IMR-90 (cell line): ENCODE results near the gene ESRRB. TPM values are rescaled to one million over a fixed set of nuclear protein-coding genes. Genes with fewer than 3 reads are reported as not detected.

Experiments used
- ATAC-seq: fragments of 200-7000 bp; cut with Tn5 transposase; 2 replicates; pipeline ENCODE4 v1.9.1; 2020; ENCODE audit warnings: low read depth, mild to moderate bottlenecking, moderate library complexity
- BruUV-seq: library from RNA; stranded (reverse); fragments of 400-500 nt; replicated peaks from 2 replicates; lab custom pipeline; 2021; lab: Mats Ljungman, UMichigan
- CTCF ChIA-PET: fragments of 300-600 bp; formaldehyde crosslinking; extraction: SDS; loops from one replicate; lab custom pipeline; 2021; ENCODE audit warnings: antibody characterized with exemption; lab: Yijun Ruan, JAX
- POLR2A ChIA-PET: fragments of 300-600 bp; sonication (Branson Sonifier 250); formaldehyde crosslinking; loops from one replicate; lab custom pipeline; 2022; ENCODE audit warnings: antibody characterized with exemption; ENCODE audit not compliant: unreplicated experiment; lab: Charles Lee
- DNase-seq: peaks from one replicate; pipeline ENCODE4 v3.0.0; 2013
- H2AFZ ChIP-seq: replicated peaks from 2 replicates; pipeline ENCODE3; 2013; ENCODE audit warnings: low read length, mild to moderate bottlenecking; ENCODE audit not compliant: poor library complexity
- H2AK5ac ChIP-seq: 2 replicates; pipeline ENCODE4 v1.6.1; 2013; ENCODE audit warnings: low read depth, low read length, inconsistent platforms
- H2AK9ac ChIP-seq: replicated peaks from 2 replicates; pipeline ENCODE3; 2013; ENCODE audit warnings: mild to moderate bottlenecking, low read depth, low read length, moderate library complexity; ENCODE audit not compliant: poor library complexity
- H2BK120ac ChIP-seq: 2 replicates; pipeline ENCODE4 v1.6.1; 2013; ENCODE audit warnings: low read depth, low read length, inconsistent platforms
- H2BK15ac ChIP-seq: 3 replicates; pipeline ENCODE4 v1.6.1; 2013; ENCODE audit warnings: low read depth, low read length, inconsistent platforms
- H2BK20ac ChIP-seq: 2 replicates; pipeline ENCODE4 v1.6.1; 2013; ENCODE audit warnings: low read depth, mild to moderate bottlenecking, inconsistent platforms, low read length, moderate library complexity
- H2BK5ac ChIP-seq: 2 replicates; pipeline ENCODE4 v1.6.1; 2013; ENCODE audit warnings: mild to moderate bottlenecking, low read depth, low read length, inconsistent platforms; ENCODE audit not compliant: poor library complexity, severe bottlenecking
- H3K14ac ChIP-seq: replicated peaks from 2 replicates; pipeline ENCODE4 v1.6.1; 2013; ENCODE audit warnings: low read depth, low read length, inconsistent platforms
- H3K18ac ChIP-seq: 2 replicates; pipeline ENCODE4 v1.6.1; 2013; ENCODE audit warnings: low read depth, low read length, control low read depth
- H3K23ac ChIP-seq: 2 replicates; pipeline ENCODE4 v1.6.1; 2013; ENCODE audit warnings: low read depth, low read length, inconsistent platforms
- H3K27ac ChIP-seq: 2 replicates; pipeline ENCODE4 v1.5.1; 2013; ENCODE audit warnings: mild to moderate bottlenecking, control low read depth, low read length; ENCODE audit not compliant: insufficient read depth
- H3K27me3 ChIP-seq: 2 replicates; pipeline ENCODE4 v1.6.1; 2013; ENCODE audit warnings: low read length; ENCODE audit not compliant: control insufficient read depth, insufficient read depth
- H3K36me3 ChIP-seq: 2 replicates; pipeline ENCODE4 v1.6.1; 2013; ENCODE audit warnings: low read length, mixed read lengths; ENCODE audit not compliant: control insufficient read depth, insufficient read depth
- H3K4ac ChIP-seq: 2 replicates; pipeline ENCODE4 v1.6.1; 2013; ENCODE audit warnings: low read depth, low read length, inconsistent platforms
- H3K4me1 ChIP-seq: 2 replicates; pipeline ENCODE4 v1.6.1; 2013; ENCODE audit warnings: low read length, mixed read lengths; ENCODE audit not compliant: control insufficient read depth, insufficient read depth
- H3K4me2 ChIP-seq: 2 replicates; pipeline ENCODE4 v1.6.1; 2013; ENCODE audit warnings: low read depth, mild to moderate bottlenecking, control low read depth, low read length, moderate library complexity
- H3K4me3 ChIP-seq: 2 replicates; pipeline ENCODE4 v1.5.1; 2013; ENCODE audit warnings: low read depth, mild to moderate bottlenecking, control low read depth, low read length, moderate library complexity; ENCODE audit not compliant: insufficient read depth
- H3K56ac ChIP-seq: 2 replicates; pipeline ENCODE4 v1.6.1; 2013; ENCODE audit warnings: low read length, inconsistent platforms; ENCODE audit not compliant: insufficient read depth; ENCODE audit errors: extremely low read depth
- H3K79me1 ChIP-seq, 2 experiments: 2 replicates each; pipeline ENCODE4 v1.6.1; 2013; ENCODE audit warnings: low read length in 2 of 2, inconsistent platforms in 1 of 2, low read depth in 1 of 2
- H3K9ac ChIP-seq: 2 replicates; pipeline ENCODE4 v1.6.1; 2013; ENCODE audit warnings: low read depth, low read length, control low read depth
- H3K9me1 ChIP-seq: 2 replicates; pipeline ENCODE4 v1.6.1; 2013; ENCODE audit warnings: low read length, inconsistent platforms; ENCODE audit not compliant: insufficient read depth
- H3K9me3 ChIP-seq: 2 replicates; pipeline ENCODE4 v1.6.1; 2013; ENCODE audit warnings: low read length; ENCODE audit not compliant: control insufficient read depth, insufficient read depth
- H4K20me1 ChIP-seq: 2 replicates; pipeline ENCODE4 v1.6.1; 2013; ENCODE audit warnings: low read length, inconsistent platforms; ENCODE audit not compliant: insufficient read depth
- H4K5ac ChIP-seq: 2 replicates; pipeline ENCODE4 v1.6.1; 2013; ENCODE audit warnings: mild to moderate bottlenecking, low read depth, low read length, control low read depth
- H4K8ac ChIP-seq, 2 experiments: 2 replicates each; pipeline ENCODE4 v1.6.1; 2013; ENCODE audit warnings: low read depth in 2 of 2, low read length in 2 of 2, control low read depth in 1 of 2, inconsistent platforms in 1 of 2
- H4K91ac ChIP-seq: 2 replicates; pipeline ENCODE4 v1.6.1; 2013; ENCODE audit warnings: low read depth, low read length, inconsistent platforms; ENCODE audit not compliant: insufficient read depth
- BHLHE40 ChIP-seq: fragments of 150-350 bp; IDR thresholded peaks from 2 replicates; pipeline ENCODE4 v1.6.1; 2016; ENCODE audit warnings: mild to moderate bottlenecking, low read depth, low read length
- CEBPB ChIP-seq: IDR thresholded peaks from 2 replicates; pipeline ENCODE4 v1.6.1; 2012; ENCODE audit warnings: low read depth, low read length, improper control_type of control experiment
- MAFK ChIP-seq: IDR thresholded peaks from 2 replicates; pipeline ENCODE4 v1.6.1; 2012; ENCODE audit warnings: low read depth, low read length, improper control_type of control experiment
- WGBS, 2 experiments: methylation state at CpG; one replicate each; pipeline versions ENCODE4 v1.1.5 to v1.1.7; 2013; ENCODE audit warnings: missing lambda C conversion rate in 2 of 2; ENCODE audit not compliant: insufficient read length in 1 of 2; ENCODE audit errors: extremely low coverage in 2 of 2; 5-methylcytosine and 5-hydroxymethylcytosine counted together
- dilution Hi-C: fragments of 300-500 bp; cut with HindIII; formaldehyde crosslinking; loops from one replicate; pipeline ENCODE4 v1.14.3; 2018; ENCODE audit warnings: low sequenced_read_pairs; ENCODE audit not compliant: unreplicated experiment
- in situ Hi-C: fragments of 300-500 bp; cut with MboI; formaldehyde crosslinking; loops from 3 replicates; pipeline ENCODE4 v1.14.3; 2019; ENCODE audit warnings: low sequenced_read_pairs, inconsistent platforms, mixed read lengths
- intact Hi-C: fragments of 100-400 bp; cut with micrococcal nuclease; formaldehyde crosslinking; loops from 2 replicates; pipeline ENCODE4 v1.10.0; 2022
- polyA plus RNA-seq, 3 experiments: library from polyadenylated mRNA; depleted of rRNA; stranded (reverse); fragments of >200 nt; gene quantifications; 2 replicates each; pipeline ENCODE4 v1.2.3, GENCODE V29; 2012; ENCODE audit warnings: low replicate concordance in 1 of 3
- total RNA-seq: library from RNA; depleted of rRNA; stranded (reverse); fragments of >200 nt; gene quantifications from 2 replicates; pipeline ENCODE4 v1.2.3, GENCODE V29; 2012
- TF ChIP-seq, protein P1 (sequence below): conservative IDR thresholded peaks from 2 replicates; pipeline ENCODE4 v1.5.1; 2012; ENCODE audit warnings: mild to moderate bottlenecking, low read depth, low read length, improper control_type of control experiment
- TF ChIP-seq, protein P2 (sequence below): fragments of 150-350 bp; IDR thresholded peaks from 2 replicates; pipeline ENCODE4 v1.6.1; 2016; ENCODE audit warnings: low read depth, mild to moderate bottlenecking, low read length, moderate library complexity, borderline replicate concordance

The ESRRB gene
- total and polyA plus RNA-seq, 2 of the 4 experiments (the other 2 are of a cell fraction) = not detected

DNA sequence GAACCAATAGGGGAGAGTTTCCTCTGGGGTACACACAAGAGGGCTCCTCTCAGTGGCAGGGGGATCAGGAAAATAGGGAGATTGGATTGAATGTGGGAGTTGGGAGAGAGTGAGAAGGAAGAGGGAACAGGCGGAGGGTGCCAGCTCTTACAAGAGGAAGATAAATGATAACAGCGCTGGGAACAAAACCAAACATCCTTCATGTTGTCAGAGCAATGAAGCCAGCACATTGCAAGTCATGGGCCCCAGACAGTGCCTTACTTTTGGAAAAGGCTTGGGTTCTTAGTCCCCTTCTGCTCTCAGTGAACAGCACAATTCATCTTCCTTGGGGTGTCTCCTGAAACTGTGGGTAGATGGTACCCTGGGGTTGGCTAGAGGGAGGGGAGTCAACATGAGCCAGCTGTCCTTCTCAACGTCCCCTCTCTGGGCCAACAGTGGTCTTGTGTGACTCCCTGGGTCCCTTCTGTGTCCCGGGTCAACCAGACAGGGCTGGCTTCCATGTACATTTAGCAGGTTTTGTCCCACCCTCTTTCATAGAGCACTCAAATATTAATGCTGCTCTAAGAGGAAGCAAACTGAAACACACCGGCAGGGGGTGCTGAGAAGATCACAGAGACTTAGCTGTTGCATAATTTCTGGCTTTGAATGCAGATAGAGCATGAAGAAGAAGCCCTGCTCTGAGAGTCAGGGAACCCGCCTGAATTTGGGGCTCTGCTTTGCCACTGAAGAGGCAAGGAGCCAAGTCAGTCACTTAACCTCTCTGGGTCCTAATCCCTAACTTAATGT, 138.5 kb downstream of the ESRRB start:
- Histone ChIP-seq H3K9me1 (no peaks in the 10 kb centered on the region), H3K18ac (no peak overlapping the region), H3K4me3 (no peak overlapping the region), H3K79me1 (no peaks in the 10 kb centered on the region), H2BK20ac (no peak overlapping the region), H3K36me3 (no peaks in the 10 kb centered on the region), H4K91ac (no peak overlapping the region), H4K8ac (no peak overlapping the region), H3K27ac (no peak overlapping the region), H2AK5ac (no peak overlapping the region), H2BK15ac (no peak overlapping the region), H2BK120ac (no peak overlapping the region), H3K4me2 (no peak overlapping the region), H3K9me3 (no peaks in the 10 kb centered on the region), H2AK9ac (no peak overlapping the region), H3K9ac (no peak overlapping the region), H2AFZ (no peak overlapping the region), H4K5ac (no peak overlapping the region), H3K4ac (no peak overlapping the region), H3K27me3 (no peaks in the 10 kb centered on the region; the same call in 1 of the 2 replicates), H3K56ac (no peak overlapping the region), H3K23ac (no peak overlapping the region), H2BK5ac (no peak overlapping the region), H3K4me1 (no peaks in the 10 kb centered on the region), H3K14ac (no peak overlapping the region), H4K20me1 (no peaks in the 10 kb centered on the region)
- dilution Hi-C loops = no loop called here
- ChIA-PET POLR2A (no interaction called here), CTCF (no interaction called here)
- no peak for ATAC-seq
- in situ Hi-C loops = no loop called here
- WGBS, 2 experiments = 0% methylated on average over 1 of the region's 6 CpGs; no CpG with 5 or more reads in 1 of the 2 experiments
- no TSS peak for BruUV-seq
- intact Hi-C loops = loop anchor here (10.0 kb wide), 1 partner anchor 130 kb away; no protein-coding TSS in a partner anchor
- TF ChIP-seq BHLHE40 (no peak), MAFK (no peak), CEBPB (peak; percentile 23; the same call in 1 of the 2 replicates)
- TF ChIP-seq, protein P1, sequence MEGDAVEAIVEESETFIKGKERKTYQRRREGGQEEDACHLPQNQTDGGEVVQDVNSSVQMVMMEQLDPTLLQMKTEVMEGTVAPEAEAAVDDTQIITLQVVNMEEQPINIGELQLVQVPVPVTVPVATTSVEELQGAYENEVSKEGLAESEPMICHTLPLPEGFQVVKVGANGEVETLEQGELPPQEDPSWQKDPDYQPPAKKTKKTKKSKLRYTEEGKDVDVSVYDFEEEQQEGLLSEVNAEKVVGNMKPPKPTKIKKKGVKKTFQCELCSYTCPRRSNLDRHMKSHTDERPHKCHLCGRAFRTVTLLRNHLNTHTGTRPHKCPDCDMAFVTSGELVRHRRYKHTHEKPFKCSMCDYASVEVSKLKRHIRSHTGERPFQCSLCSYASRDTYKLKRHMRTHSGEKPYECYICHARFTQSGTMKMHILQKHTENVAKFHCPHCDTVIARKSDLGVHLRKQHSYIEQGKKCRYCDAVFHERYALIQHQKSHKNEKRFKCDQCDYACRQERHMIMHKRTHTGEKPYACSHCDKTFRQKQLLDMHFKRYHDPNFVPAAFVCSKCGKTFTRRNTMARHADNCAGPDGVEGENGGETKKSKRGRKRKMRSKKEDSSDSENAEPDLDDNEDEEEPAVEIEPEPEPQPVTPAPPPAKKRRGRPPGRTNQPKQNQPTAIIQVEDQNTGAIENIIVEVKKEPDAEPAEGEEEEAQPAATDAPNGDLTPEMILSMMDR = 0 out of 2 replicates have a peak, but pooled peaks have one; percentile 12
- TF ChIP-seq, protein P2, sequence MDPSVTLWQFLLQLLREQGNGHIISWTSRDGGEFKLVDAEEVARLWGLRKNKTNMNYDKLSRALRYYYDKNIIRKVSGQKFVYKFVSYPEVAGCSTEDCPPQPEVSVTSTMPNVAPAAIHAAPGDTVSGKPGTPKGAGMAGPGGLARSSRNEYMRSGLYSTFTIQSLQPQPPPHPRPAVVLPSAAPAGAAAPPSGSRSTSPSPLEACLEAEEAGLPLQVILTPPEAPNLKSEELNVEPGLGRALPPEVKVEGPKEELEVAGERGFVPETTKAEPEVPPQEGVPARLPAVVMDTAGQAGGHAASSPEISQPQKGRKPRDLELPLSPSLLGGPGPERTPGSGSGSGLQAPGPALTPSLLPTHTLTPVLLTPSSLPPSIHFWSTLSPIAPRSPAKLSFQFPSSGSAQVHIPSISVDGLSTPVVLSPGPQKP = no peak
- DNase-seq = peak; percentile 2
